ENCODE measurements around the gene SEC31A.

Gene SEC31A

GRCh38 chr4:82811838-82812341 lies 79.1 kb downstream of the SEC31A start (continued):
- no peak for TF ChIP-seq ZNF704 (tag by site-specific recombination; IDR thresholded peaks at IDR 0.05)
- TF ChIP-seq, protein P1, sequence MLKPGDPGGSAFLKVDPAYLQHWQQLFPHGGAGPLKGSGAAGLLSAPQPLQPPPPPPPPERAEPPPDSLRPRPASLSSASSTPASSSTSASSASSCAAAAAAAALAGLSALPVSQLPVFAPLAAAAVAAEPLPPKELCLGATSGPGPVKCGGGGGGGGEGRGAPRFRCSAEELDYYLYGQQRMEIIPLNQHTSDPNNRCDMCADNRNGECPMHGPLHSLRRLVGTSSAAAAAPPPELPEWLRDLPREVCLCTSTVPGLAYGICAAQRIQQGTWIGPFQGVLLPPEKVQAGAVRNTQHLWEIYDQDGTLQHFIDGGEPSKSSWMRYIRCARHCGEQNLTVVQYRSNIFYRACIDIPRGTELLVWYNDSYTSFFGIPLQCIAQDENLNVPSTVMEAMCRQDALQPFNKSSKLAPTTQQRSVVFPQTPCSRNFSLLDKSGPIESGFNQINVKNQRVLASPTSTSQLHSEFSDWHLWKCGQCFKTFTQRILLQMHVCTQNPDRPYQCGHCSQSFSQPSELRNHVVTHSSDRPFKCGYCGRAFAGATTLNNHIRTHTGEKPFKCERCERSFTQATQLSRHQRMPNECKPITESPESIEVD (tag by site-specific recombination; IDR thresholded peaks at IDR 0.05): peak; percentile 95
- TF ChIP-seq ZXDB (tag by site-specific recombination; IDR thresholded peaks at IDR 0.05): peak; percentile 46
- TF ChIP-seq ZNF148 (tag by site-specific recombination; IDR thresholded peaks at IDR 0.05; ENCODE audit: borderline replicate concordance): no peak
- TF ChIP-seq ZNF548 (tag by site-specific recombination; IDR thresholded peaks at IDR 0.05): no peak
- TF ChIP-seq ZIC2 (tag by site-specific recombination; IDR thresholded peaks at IDR 0.05): peak; percentile 91
- no peak for TF ChIP-seq ZBTB1 (tag by site-specific recombination; IDR thresholded peaks at IDR 0.05)
- TF ChIP-seq KLF9 (tag by site-specific recombination; IDR thresholded peaks at IDR 0.05; ENCODE audit: low read depth): no peak
- TF ChIP-seq ZBTB8A (tag by site-specific recombination; IDR thresholded peaks at IDR 0.05): 0 out of 2 replicates have a peak, but pooled peaks have one; percentile 22
- TF ChIP-seq KLF7 (tag by site-specific recombination; IDR thresholded peaks at IDR 0.05; ENCODE audit: borderline replicate concordance): no peak
- no peak for TF ChIP-seq ZNF555 (tag by site-specific recombination; conservative IDR thresholded peaks at IDR 0.05)
- no peak for TF ChIP-seq SP3 (tag by site-specific recombination; IDR thresholded peaks at IDR 0.05)
- TF ChIP-seq ZNF24 (tag by site-specific recombination; IDR thresholded peaks at IDR 0.05): peak; percentile 43; the same call in 1 of the 2 replicates
- TF ChIP-seq, protein P2, sequence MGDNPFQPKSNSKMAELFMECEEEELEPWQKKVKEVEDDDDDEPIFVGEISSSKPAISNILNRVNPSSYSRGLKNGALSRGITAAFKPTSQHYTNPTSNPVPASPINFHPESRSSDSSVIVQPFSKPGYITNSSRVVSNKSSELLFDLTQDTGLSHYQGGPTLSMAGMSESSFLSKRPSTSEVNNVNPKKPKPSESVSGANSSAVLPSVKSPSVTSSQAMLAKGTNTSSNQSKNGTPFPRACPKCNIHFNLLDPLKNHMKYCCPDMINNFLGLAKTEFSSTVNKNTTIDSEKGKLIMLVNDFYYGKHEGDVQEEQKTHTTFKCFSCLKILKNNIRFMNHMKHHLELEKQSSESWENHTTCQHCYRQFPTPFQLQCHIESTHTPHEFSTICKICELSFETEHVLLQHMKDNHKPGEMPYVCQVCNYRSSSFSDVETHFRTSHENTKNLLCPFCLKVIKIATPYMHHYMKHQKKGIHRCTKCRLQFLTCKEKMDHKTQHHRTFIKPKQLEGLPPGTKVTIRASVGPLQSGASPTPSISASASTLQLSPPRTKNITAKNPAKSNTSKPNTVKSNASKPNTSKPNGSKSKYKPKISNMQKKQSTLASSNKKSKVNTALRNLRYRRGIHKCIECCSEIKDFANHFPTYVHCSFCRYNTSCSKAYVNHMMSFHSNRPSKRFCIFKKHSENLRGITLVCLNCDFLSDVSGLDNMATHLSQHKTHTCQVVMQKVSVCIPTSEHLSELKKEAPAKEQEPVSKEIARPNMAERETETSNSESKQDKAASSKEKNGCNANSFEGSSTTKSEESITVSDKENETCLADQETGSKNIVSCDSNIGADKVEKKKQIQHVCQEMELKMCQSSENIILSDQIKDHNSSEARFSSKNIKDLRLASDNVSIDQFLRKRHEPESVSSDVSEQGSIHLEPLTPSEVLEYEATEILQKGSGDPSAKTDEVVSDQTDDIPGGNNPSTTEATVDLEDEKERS (tag by site-specific recombination; IDR thresholded peaks at IDR 0.05): no peak
- 0 out of 2 replicates have a peak, but pooled peaks have one; percentile 12 for TF ChIP-seq GFI1B (tag by site-specific recombination; IDR thresholded peaks at IDR 0.05)
- no peak for TF ChIP-seq ZNF239 (tag by site-specific recombination; IDR thresholded peaks at IDR 0.05)
- no peak for TF ChIP-seq ZNF529 (tag by site-specific recombination; IDR thresholded peaks at IDR 0.05; ENCODE audit: insufficient replicate concordance)
- TF ChIP-seq ZNF133 (tag by site-specific recombination; IDR thresholded peaks at IDR 0.05): no peak
- TF ChIP-seq ZNF692 (tag by site-specific recombination; IDR thresholded peaks at IDR 0.05): 0 out of 2 replicates have a peak, but pooled peaks have one; percentile 22
- no peak for TF ChIP-seq YY2 (tag by site-specific recombination; IDR thresholded peaks at IDR 0.05)
- no peak for TF ChIP-seq ZNF274 (IDR thresholded peaks at IDR 0.05; ENCODE audit: low read length)
- TF ChIP-seq ZNF274 (tag by site-specific recombination; IDR thresholded peaks at IDR 0.05; ENCODE audit: borderline replicate concordance): no peak
- TF ChIP-seq ZNF341 (tag by site-specific recombination; IDR thresholded peaks at IDR 0.05; ENCODE audit: low read depth): peak; percentile 87
- no peak for TF ChIP-seq ZNF202 (tag by site-specific recombination; IDR thresholded peaks at IDR 0.05; ENCODE audit: borderline replicate concordance)
- TF ChIP-seq ZNF629 (tag by site-specific recombination; IDR thresholded peaks at IDR 0.05): no peak
- TF ChIP-seq ZNF146 (tag by site-specific recombination; IDR thresholded peaks at IDR 0.05): no peak
- no peak for TF ChIP-seq ZNF830 (tag by site-specific recombination; IDR thresholded peaks at IDR 0.05; ENCODE audit: low read depth)
- peak; percentile 10; the same call in 1 of the 2 replicates for TF ChIP-seq ZBTB44 (tag by site-specific recombination; IDR thresholded peaks at IDR 0.05)
